Colon (tissue), 2 donors: Measurements from ENCODE around the gene DGKG.

Experiments
- FAIRE-seq: peaks from 2 replicates; lab custom pipeline; 2012; peaks lifted over from hg19 to GRCh38; lab: Jason Lieb, UNC
- donor health status: control.
- donor health status: control.

Gene DGKG

DNA sequence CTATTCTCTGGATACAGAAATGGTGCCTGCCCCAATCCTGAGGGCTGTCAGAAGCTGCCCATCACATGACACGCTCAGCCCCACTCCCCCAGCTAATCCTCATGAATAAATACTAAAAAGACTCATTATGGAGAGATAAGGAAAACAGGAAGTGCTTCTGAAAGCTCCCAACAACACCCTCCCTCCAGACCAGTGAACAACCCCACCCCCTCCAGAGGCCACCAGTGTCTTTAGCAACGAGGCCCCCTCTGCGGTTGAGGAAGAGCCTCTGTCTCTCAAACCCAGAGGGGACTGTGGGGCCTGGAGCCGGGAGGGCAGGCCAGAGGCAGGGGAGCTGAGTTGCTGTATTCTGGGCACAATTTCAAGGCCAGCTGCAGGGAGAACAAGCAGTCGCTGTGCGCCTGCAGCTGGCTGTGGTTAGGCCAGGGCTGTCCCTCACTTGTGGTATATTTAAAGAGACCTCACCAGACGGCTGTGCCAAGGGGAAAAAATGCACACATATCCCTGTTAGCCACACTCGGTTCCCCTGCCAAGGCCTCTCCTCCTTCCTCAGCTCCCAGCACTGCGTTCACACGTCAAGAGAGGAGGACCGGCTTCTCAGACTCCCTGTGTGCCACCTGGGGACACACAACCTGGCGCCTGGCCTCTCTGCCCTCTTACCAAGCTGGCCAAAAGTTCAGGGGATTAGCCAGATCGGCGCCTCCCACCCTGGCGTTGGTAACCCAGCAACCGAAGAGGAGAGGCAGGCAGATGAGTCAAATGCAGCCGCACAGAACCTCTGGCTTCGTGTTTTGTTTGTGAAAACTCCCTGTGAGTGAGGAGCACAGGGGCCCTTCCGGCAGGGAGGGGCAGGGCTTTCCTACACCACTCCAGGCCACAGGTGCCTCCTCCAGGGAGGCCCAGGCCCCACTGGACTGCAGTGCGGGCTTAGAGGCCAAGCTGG lies 152.0 kb downstream of the DGKG start:
- FAIRE-seq: no peak

DNA sequence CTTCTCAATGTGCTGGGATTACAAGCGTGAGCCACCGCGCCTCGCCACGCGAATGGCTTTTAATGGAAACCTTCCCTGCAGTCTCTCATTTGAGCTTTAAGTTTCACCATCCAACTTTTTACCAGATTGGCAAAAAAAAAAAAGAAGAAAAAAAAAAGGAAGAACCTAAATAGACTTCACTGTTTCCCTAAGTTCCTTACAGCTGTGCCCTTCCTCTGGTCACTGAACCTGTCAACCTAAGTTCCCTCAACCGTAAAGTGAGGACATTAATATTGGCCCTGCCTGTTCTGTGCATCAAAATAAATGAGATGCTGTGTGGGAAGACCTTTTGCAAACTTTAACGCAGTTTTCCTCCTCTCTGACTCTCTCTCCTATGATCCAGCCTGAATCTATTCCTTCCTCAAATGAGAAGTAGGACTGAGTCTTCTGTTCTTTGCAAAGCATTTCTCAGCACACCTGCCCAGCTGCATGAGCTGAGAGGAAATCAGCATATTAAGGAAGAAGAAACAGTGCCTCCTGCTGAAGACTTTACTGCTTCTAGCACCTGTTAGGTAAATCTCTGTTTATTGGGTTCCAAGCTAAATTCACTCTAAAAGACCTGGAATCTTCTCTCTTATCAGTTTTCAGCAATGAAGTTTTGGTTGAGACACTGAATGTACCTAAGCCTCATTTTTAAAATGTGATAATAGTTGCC lies 153.6 kb downstream of the DGKG start:
- no peak for FAIRE-seq

DNA sequence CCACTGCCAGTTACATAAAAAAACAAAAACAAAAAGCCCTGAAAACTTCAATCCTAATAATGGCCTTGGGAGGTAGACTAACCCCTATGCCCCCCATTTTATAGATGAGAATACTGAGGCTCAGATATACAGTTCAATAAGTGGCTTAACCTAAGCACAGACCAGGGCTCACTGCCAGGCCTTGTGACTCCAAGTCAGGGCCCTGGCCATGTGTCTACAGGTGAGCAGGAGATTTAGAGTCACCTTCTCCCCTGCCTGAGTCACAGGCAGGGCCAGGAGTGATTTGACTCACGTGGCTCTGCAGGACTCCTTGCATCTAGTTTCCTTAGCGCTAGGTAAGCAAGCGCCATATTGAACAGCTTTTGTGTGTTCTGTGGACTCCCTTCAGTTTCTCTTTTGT lies 154.5 kb downstream of the DGKG start:
- FAIRE-seq: no peak

DNA sequence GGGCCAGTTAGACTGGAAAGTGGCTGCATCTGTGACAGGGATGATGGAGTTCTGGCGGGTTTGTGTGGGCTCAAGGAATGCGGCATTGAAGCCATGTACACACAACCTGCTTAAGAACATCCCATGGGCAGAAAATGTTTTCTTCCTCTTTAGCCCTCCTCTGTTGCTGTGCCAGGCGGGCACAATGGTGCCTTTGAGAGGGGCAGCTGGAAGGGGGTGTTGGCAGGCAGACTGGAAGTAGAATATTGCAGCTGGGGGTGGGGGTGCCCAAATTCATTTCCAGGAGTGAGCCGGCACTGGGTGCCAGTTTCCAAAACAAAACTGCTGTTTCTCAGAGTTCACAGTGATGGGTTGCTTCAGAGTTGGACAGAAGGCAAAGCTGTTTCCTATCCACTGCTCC lies 161.3 kb downstream of the DGKG start:
- no peak for FAIRE-seq

DNA sequence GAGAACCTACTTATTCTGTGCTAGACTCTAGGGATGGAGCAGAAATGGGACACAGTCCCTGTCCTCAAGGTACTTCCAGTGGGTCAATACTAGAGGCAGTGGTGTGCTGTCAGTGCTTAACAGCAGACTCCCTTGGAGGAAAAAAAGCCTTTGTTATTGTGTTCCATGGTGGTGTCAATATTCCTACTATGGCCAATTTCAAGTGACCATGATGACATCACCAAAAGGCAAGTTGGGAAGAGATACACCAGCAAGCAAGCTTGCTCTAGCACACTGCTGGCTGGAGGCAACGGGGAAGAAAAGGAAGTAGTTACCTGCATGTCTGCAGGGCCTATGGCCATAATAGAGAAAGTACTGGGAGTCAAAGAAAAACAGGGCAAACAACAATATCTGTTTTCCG lies 163.6 kb downstream of the DGKG start:
- FAIRE-seq: no peak

DNA sequence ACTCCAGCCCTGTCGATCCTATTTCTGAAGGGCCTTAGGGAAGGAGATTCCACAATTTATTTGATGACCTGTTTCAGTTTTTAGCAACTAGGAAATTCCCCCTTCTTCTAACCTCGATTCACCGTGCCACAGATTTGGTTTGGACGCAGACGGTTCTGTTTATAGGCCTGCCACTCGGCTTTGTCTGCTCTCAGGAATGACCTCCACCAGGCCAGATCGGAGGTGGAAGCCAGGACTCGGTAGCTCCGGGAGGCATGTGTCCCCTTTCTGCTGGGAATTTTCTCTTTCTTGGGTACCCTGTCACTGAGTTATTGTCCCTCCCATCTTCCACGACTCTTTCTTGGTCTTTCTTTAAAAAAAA lies 167.6 kb downstream of the DGKG start:
- no peak for FAIRE-seq

DNA sequence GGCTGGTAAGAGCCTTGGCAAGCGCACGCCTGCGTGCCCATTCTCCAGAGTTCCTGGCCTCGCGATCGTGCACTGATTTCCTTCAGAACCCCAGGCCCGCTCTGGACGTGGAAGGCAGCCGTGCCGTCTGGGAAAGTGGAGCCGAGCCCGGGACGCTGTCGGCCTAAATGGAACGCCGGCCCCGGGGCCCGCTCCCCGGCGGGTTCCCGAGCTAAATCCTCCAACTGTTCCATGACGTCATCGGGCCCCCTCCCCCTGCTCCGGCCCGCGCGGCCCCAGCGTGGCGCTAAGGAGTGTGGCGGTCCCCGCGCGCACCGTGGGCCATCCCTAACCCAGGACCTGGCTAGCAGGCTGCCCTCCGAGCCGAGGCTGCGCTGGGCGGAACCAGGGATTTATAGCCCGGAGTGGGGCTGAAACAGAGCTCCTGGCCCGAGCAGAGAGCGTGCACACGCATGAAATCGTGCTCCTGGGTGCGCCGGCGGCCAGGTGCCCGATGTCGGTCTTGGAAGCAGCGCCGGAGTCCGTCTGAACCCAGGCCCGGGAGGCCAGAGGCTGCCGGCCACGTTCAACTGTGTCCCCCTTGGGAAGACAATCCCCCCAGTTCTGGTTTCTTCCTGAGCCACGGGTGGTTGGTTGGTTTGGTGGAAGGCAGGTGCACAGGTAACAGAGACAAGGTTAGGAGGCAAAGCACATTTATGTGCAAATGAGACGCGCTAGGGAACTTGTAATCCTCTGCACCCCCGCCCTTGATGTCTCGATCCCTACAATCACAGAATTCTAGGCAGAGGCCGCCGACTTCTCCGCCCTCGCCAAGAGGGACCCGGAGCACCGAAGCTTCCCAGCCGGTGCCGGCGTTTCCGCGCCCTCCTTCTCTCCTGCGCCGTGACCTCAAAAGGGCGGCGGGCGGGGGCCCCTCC lies 168.2 kb downstream of the DGKG start:
- FAIRE-seq: no peak

DNA sequence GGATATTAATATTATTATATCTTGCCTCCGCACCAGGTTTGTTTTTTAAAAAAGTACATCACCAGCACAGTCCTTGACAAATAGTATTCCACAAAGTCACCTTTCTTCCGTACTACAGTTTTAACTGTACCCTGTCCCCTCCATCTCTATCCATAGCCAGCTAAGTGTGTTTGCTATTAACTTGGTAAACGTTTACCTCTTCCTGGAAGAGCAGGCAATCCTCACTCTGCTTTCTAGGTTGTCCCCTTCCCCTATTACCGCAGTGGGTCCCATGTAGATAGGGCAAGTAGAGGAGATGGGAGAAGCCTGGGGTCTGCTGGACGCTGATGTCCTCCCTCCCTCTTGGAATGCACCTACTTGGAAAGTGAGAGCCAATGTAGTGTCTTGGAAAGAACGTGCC lies 169.2 kb downstream of the DGKG start:
- FAIRE-seq: no peak

DNA sequence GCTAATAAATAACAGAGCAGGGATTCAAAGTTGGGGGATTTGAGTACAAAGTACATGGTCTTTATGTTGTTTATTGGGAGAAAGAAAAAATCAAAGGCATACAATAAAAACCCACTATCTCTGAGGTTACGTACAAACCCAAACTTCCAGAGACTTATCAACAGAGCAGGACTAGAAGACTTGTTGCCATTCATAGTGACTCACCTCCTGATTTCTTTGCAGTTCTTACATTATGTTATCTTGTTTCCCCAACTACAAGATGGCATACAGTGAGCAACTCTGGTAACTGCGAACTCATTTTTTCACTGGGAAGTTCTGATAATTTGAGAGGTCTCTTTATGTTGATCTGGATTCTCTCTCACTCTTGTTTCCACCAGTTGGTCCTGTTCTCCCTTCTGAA lies 172.5 kb downstream of the DGKG start:
- FAIRE-seq: no peak

DNA sequence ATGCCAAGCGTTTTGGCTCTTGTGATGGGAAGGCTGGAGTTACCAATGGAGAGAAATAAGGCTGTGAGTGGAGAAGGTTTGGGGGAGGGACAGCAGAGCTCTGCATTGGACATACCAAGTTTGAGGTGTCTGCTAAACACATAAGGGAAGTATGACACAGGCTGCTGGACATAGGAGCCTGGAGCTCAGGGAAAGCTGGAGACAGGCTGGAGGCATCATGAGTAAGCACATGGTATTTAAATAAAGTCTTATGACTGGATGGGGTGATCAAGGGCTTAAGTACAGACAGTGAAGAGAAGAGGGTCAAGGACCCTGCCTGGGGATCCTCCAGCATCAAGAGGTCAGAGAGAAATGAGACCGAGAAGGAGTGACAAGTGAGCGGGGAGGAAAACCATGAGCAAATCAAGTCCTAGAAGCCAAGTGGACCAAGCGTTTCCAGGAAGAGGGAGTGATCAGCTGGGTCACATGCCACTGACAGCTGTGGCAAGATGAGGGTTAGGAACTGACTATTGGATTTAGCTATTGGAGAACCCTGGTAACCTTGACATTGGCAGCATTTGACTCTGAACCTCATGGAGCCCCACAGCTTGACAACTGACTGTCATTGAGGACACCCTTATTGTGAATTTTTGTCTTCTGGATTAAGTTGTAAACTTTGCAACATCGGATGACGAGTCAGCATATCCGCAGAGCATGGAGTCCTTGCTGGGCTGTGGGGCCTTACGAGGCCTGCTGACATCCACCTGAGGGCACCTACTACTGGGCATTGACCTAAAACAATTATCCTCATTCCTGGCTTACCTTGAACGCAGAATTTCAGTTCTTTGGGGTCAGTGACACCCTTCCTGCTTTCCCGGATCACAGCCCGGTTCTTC lies 174.4 kb downstream of the DGKG start:
- FAIRE-seq: no peak

DNA sequence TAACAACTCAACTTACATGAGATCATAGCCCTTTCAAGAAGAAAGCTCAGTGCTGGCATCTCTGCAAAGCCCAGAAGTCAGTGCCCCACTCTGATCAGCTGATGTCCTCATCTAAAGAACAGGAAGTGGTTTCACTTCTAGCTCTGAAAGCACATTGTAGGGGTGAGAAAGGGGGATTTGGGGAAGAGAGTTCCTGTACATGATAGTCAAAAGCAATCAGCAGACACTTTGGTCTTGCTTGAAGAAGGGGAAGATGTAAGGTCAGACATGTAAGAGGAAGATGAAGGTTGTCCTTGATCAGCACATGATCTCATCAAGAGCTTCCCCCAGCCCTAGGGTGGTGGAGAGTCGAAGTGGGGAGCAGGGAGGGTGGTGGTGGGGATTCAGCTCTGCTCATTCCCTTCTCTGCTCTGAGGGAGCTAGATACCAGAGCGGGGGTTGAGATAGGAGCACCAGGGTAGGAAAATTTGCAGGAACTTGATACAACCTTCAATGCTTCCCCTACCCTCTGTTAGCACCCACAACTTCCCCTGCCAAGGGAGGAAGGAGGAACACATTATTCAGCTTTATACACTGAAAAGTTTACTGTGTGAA lies 176.7 kb downstream of the DGKG start:
- no peak for FAIRE-seq

DNA sequence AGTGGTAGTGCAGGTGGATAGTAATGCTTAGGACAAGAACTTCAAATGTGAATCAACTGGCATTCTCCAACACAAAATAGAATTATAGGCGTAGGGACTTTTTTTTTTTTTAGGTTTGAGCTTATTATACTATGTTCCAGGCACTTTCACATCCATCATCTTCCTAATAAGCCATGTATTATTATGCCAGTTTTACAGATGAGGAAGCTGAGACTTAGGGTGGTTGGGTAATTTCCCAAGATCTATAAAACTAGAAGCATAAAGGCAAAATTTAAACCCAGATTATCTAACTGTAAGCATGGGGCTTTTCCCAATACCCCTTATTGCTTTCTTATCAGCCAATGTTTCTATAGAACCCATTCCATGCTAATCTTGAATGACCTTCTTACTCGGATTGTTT lies 178.0 kb downstream of the DGKG start:
- no peak for FAIRE-seq

DNA sequence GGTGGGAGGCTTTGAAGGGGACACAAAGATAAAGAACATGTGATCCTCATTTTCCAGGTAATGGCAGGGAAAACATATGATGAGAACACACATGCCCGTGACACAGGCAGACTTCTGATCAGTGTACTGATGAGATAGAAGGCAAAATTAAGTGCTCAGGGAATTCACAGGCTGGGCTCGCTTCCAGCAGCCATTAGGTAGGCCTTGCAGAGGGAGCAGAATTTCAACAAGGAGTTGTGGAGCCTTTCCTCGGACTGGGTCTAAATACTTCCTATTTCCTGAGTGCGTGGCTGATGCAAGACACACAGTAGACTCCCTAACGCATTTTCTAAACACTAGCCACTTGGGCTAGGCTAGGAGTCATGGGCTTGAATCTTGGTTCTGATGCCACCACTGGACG lies 179.2 kb downstream of the DGKG start:
- no peak for FAIRE-seq

DNA sequence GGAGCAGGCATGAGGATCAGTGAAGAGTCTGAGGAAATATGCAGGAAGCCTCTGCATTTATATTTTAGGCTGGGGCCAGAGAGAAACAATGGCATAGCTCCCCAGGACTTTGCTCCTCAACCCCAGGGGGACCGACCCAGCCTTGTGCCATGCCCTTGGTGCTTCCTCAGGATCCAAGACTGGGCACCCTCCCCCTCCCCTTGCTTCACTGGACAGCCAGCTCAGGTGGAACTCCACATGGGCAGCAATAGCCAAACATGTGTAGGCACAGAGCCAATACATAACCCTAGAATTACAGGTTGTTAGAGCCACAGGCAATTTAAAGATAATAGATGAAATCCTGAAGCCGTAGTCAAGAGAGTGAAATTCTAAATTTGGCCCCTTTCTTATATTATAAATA lies 180.1 kb downstream of the DGKG start:
- FAIRE-seq: no peak

DNA sequence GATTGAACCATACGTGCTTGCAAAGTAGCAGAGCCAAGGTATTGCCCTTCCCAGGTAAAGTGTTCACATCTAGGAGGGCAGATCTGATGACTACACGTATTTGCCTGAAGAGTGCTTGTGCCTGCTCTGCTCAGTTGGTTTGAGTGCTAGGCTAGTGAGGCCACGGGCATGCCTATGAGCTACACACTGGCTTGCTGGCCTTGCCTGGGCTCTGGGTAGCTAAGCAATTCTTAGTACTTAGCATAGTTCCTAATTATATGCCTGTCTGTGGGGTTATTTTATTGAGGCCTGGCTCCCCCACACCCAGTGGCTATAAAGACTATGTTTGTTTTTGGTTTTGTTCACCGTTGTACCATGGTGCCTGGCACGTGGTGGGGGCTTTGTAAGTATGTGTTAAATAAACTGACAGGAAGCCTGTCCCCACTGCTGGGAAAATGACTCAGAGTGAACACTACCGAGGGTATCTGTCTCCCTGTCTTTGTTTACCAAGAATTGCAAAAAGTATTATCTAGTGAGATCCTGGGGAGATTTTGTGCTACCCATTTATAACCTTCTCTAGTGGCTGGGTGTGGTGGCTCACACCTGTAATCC lies 181.0 kb downstream of the DGKG start:
- FAIRE-seq: no peak

DNA sequence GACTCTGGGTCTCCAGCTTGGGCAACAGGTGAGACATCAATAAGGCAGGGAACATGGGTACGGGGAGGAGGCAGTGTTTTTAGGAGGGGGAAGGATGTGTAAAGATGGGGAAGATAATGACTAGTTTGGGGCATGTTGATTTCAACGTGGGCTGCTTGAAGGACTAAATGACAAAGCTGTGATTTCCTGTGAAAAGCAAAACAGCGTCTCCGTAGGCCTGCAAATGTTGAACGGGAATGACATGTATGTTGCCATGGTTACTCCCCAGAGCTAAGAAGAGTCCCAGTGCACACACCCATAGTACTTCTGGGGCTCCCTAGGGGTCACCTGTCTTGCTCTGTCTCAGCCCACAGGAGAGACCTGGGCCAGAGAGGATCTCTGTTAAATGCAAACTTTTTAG lies 181.9 kb downstream of the DGKG start:
- FAIRE-seq: no peak

DNA sequence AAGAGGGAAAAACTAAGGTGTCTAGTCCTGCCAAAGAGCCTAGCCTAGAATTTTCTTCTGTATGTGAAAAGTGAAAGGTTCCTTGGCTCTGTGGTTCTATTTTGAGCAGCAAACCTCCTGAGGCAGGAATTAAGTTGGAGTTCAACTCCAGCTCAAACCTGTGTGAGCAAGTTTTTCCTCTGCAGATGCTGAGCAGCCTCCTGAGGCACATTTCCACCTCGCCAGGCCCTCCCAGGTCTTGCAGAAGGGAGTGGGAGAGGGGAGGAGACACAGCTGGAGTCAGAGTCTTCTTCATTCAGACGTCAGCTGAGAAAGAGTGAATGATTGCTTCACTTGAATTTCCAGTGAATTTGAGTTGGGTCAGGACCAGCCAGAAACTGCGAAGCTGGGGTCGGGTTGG lies 183.6 kb downstream of the DGKG start:
- no peak for FAIRE-seq

DNA sequence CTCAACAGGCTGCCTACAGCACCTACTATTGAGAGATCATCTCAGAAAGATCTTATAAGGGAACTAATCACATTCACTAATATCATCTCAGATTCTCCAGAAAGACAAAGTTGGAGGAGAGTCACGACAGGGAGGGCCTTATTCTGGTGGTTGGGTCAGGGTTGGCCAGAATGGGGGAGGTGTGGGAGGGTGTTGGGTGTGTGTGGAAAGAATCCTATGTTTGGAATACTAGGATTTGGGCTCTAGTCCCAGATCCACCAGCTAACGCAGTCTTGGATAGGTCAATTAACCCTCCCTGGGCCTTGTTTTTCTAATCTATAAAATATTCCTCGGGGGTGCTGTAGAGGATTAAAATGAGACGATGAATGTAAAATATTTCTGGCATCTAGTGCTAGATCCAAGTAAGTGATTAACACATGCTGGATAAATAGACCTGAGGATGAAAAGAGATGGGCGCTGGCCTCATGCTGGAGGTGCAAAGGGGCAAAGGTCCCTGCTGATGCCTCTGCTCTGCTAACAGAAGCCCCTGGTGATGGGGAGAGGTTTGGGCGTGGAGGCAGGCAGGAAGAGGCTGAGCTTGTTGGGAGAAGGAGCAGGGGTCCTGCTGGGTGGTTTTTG lies 185.6 kb downstream of the DGKG start:
- FAIRE-seq: no peak

DNA sequence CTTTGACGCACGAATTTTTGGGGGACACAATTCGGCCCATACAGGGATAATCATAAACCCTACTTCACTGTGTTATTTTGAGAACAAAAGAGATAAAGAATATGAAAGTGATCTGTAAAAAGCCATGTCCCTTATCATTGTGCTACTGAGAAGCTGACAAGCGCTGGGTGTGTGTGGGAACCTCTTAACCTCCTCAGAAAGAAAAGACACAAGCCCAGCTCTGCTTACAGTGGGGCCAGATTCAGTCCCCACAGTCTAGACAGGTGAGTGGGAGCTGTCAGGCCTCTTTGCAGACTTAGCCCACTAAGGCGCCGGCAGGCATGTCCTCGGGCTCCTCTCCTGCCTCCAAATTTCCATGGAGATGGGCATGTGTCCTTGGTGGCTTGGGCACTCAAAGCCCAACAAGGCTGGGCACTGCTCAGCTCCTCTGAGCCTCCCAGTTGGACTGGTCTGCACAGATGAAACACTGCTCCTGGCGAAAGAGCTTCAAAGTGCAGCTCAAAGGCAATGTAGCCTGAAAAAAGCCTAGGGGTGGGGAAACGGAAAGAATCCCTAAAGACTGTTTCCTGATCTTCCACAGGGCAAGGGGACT lies 188.7 kb downstream of the DGKG start:
- no peak for FAIRE-seq

DNA sequence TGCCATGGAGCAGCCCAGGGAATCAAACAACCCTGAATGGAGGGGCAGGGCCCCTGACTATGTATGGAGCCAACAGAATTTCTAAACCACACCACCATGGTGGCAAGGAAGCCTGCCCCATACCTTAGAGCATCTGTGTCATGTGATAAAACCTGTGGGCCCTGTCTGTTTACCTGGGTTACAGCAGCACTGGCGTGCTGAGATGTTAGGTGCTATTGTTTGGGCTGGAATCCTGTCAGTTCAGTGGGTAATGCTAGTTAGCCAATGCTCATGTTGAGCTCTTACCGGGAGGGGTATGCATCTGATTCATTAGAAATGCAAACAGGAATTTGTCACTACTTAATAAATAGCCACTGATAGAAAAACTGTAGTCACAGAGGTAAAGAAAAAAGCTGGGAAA lies 189.7 kb downstream of the DGKG start:
- no peak for FAIRE-seq
